Omental fat pad (tissue), 4 donors: ENCODE results near the gene PLVAP. TPM values are rescaled to one million over a fixed set of nuclear protein-coding genes. Genes with fewer than 3 reads are reported as not detected.

ENCODE experiments used
- ATAC-seq: fragments of 150-250 bp; one replicate; pipeline ENCODE4 v1.9.1; 2016; ENCODE audit warnings: mild to moderate bottlenecking, moderate library complexity; ENCODE audit not compliant: low FRiP score
- DNase-seq: peaks from one replicate; pipeline ENCODE4 v3.0.0-alpha.2; 2019; ENCODE audit warnings: low spot score
- total RNA-seq, 4 donors: library from RNA; depleted of rRNA; stranded (reverse); fragments of >200 nt; gene quantifications; one replicate each; pipeline ENCODE4 v1.1.0, GENCODE V29; 2016
- TF ChIP-seq, protein P1 (sequence below), 3 donors: fragments of 450-650 bp; IDR thresholded peaks; one replicate each; pipeline ENCODE4 v1.5.1; 2016 to 2017; ENCODE audit warnings: antibody characterized with exemption in 3 of 3, mild to moderate bottlenecking in 3 of 3, moderate library complexity in 2 of 3

Gene PLVAP
- total RNA-seq, 4 donors from 2014 or later = 39.7 to 139 (median 114) TPM

DNA sequence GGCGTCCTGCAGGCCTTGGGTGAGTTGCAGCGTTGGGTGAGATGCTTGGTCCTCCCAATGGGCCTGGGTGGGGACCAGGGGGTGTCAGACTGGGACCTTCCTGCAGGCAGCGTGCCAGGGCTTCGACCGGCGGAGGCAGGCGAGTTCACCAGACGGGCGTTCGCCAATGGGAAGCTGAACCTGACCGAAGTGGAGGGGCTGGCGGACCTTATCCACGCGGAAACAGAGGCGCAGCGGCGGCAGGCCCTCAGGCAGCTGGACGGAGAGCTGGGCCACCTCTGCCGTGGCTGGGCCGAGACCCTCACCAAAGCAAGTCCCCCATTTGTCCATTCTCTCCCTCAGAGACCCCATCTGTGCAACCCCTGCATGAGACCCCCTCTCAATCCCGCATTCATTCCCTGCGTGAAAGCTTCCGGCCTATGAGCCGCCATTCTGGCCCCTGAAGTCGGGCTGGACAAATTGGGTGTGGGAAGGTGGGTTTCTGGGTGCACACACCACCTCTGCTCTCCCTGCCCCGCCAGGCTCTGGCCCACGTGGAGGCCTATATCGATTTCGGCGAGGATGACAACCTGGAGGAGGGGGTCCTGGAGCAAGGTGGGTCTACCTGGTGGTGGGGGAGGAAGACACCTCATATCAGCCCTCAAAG is 38.6 kb downstream of the PLVAP start:
- no peak for DNase-seq
- ATAC-seq = no peak

DNA sequence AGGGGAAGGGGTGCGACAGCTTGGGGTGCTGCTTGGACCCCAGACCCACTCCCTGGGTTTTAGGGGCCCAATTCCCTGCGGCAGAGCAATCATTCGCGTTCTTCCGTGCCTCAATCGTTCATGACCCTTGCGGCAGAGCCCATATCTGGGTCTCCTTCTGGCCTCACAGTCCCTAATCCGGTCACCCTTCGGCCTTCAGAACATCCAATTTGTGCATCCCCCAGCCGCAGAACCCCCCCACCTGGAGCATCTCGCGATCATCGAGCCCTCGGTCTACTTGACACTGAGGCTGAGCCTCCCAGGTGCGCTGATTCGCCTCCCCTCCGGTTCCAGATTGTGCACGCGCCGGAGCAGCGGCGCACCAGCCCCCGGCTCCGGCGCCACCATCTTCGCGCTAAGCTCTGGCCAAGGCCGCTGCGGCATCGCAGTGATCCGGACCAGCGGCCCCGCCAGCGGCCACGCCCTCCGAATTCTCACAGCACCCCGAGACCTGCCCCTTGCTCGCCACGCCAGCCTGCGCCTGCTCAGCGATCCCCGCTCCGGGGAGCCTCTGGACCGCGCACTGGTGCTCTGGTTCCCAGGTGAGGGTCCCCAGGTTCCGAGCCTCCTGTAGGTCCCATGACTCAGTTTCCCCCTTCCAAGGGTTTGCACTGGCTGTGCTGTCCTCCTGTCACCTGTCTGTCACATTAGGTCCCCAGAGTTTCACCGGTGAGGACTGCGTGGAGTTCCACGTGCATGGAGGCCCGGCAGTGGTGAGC is 39.3 kb downstream of the PLVAP start:
- TF ChIP-seq, protein P1, sequence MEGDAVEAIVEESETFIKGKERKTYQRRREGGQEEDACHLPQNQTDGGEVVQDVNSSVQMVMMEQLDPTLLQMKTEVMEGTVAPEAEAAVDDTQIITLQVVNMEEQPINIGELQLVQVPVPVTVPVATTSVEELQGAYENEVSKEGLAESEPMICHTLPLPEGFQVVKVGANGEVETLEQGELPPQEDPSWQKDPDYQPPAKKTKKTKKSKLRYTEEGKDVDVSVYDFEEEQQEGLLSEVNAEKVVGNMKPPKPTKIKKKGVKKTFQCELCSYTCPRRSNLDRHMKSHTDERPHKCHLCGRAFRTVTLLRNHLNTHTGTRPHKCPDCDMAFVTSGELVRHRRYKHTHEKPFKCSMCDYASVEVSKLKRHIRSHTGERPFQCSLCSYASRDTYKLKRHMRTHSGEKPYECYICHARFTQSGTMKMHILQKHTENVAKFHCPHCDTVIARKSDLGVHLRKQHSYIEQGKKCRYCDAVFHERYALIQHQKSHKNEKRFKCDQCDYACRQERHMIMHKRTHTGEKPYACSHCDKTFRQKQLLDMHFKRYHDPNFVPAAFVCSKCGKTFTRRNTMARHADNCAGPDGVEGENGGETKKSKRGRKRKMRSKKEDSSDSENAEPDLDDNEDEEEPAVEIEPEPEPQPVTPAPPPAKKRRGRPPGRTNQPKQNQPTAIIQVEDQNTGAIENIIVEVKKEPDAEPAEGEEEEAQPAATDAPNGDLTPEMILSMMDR (IDR thresholded peaks at IDR 0.05) = no peak
- no peak for ATAC-seq
- no peak for DNase-seq

More for the DNA sequence above, 38.6 kb downstream of the PLVAP start:
- TF ChIP-seq, protein P1 (IDR thresholded peaks at IDR 0.05) = no peak

DNA sequence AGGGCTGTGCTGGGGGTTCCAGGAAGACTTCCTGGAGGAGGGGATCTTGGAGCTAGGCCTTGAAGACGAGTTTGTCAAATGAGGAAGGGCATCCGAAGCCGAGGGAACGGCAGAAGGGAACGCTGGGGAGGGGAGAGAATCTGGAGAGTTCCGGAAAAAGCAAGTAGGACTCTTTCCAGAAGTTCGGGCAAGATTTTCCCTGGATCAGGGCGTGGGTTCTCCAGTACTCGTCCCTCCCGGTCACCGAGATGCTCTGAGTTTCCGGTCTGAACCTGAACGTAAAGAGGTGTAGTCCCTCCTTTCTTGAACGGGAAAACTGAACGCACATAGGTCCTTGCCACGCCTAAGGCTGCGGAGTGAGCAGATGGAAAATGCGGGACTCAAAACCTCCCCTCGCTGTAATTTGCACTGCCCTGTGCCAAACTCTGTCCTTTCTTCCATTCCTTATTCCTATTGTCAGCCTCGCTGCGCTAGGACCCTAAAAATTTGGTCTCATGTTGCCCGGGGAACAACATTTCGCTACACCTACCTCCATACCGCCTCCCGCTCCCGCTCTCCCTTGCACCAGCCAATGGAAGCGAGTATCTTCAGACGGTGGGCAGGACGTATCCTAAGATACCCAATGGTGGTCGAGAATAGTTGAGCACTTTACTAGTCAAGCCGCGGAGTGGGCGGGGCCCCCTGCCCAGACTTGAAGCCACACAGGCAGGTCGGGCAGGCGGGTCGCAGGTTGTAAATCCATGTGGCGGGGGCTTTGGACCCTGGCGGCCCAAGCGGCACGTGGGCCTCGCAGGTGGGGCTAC is 40.1 kb downstream of the PLVAP start, which contains the start of gene GTPBP3:
Gene GTPBP3 (plus strand): TSS at position 682 of the 803 bp plus-strand sequence. CDS start 59 bp downstream, at position 741.
- ATAC-seq (peak; percentile 88), DNase-seq (peak; percentile 92)
- TF ChIP-seq, protein P1 (IDR thresholded peaks at IDR 0.05) = no peak

DNA sequence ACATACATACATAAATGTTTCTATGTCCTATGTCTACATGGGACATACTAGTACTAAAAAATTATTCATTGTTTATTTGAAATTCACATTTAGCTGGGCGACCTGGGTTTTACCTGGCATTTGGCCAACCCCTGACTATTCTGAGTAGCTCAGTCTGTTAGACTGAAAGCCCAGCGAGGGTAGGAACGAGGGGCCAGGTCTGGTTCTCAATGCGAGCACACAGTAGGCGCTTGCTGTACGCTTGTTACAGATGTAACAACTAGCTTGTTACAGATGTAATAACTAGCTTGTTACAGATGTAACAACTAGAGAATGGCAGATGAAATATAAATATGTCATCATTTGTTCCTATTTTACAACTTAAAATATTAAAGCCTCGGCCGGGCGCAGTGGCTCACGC is 41.6 kb downstream of the PLVAP start:
- no peak for DNase-seq
- TF ChIP-seq, protein P1 (IDR thresholded peaks at IDR 0.05) = no peak
- no peak for ATAC-seq

DNA sequence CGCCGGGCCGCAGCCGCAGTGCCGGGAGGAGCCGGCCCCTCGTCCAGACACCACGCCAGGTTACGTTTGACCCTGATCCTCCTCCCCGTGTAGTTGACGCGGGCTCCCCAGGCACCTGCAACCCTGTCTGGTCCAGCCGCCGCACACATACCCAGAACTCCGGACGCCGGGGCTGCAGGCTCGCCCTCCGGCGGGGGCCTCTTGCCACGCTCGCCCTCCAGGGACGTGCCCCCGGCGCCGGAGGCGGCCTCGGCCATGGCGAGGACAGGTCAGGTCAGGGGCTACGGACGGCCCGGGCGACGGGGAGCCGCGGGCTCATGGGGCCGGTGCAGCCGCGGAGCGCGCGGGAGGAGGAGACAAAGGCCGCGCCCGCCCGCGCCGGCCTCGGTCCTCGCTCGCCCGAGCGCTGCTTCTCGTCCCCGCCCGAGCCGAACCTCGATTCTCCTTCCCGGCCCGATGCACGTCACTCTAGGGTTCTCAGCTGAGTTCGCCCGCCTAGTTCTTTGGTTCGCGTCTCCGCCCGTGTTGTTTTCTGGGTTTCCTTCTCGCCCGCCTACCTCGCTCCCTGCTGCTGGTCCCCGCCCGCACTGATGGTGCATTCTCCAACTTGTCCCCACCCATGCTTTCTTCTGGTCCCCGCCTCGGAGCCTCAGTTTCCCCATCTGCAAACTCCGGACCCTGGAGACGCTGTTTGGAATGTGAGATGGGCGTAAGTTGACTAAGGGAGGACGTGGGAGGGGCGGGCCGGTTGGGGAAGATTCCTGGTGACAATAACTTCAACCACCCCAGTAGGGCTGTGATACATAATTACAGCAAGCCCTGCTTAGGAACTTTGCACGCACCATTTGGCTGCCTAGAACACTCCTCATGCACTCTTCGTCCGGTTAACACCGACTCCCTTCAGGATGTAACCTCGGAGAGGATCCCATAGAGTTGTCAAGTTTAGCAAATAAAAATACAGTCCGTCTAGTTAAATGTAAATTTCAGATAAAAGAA is 42.4 kb downstream of the PLVAP start, which contains the start of gene ANO8:
Gene ANO8 (minus strand): TSS at position 442 of the 996 bp plus-strand sequence. CDS start 185 bp downstream, at position 257.
- DNase-seq (peak; percentile 74), ATAC-seq (peak; percentile 73)
- TF ChIP-seq, protein P1 (IDR thresholded peaks at IDR 0.05) = no peak
